Endothelial cell of umbilical vein (primary cell): ENCODE data around the gene FAM83E. TPM values are rescaled to one million over a fixed set of nuclear protein-coding genes. Genes with fewer than 3 reads are reported as not detected.

Experiments used
- BruUV-seq: library from RNA; stranded (reverse); fragments of 400-500 nt; replicated peaks from 2 replicates; lab custom pipeline; 2021; lab: Mats Ljungman, UMichigan
- CTCF ChIA-PET: fragments of 300-600, 350-600 bp; sonication (Branson Sonifier 250); formaldehyde crosslinking; loops from one replicate; lab custom pipeline; 2021; ENCODE audit warnings: antibody characterized with exemption, inconsistent platforms; lab: Charles Lee
- POLR2A ChIA-PET: fragments of 300-600, 350-600 bp; sonication (Branson Sonifier 250); formaldehyde crosslinking; loops from one replicate; lab custom pipeline; 2021; ENCODE audit warnings: antibody characterized with exemption, inconsistent platforms; lab: Charles Lee
- DNase-seq: peaks from one replicate; pipeline ENCODE4 v3.0.0-alpha.2; 2011; ENCODE audit warnings: low read depth, low spot score
- FAIRE-seq: peaks from 2 replicates; lab custom pipeline; 2011; peaks lifted over from hg19 to GRCh38; lab: Jason Lieb, UNC
- H2AFZ ChIP-seq: 2 replicates; pipeline ENCODE4 v1.6.0; 2012; ENCODE audit warnings: low read depth, low read length, control low read depth, inconsistent platforms
- H3K27ac ChIP-seq: 2 replicates; pipeline ENCODE4 v1.5.1; 2011; ENCODE audit warnings: low read depth, mild to moderate bottlenecking, control low read depth, low read length, moderate library complexity; ENCODE audit not compliant: insufficient read depth
- H3K27me3 ChIP-seq, 2 experiments: 2 replicates each; pipeline versions ENCODE4 v1.6.0 to v1.6.1; 2011; ENCODE audit warnings: low read length in 2 of 2, mixed read lengths in 1 of 2; ENCODE audit not compliant: control insufficient read depth in 2 of 2, insufficient read depth in 2 of 2
- H3K36me3 ChIP-seq, 2 experiments: 2 replicates in 1 of 2; 3 replicates in 1 of 2; pipeline ENCODE4 v1.5.1; 2011; ENCODE audit warnings: low read length in 2 of 2, mild to moderate bottlenecking in 1 of 2, moderate library complexity in 1 of 2; ENCODE audit not compliant: control insufficient read depth in 2 of 2, insufficient read depth in 2 of 2; ENCODE audit errors: extremely low read depth in 1 of 2
- H3K4me1 ChIP-seq: 3 replicates; pipeline ENCODE4 v1.5.1; 2011; ENCODE audit warnings: mild to moderate bottlenecking, low read length; ENCODE audit not compliant: control insufficient read depth, insufficient read depth; ENCODE audit errors: extremely low read depth
- H3K4me2 ChIP-seq: 2 replicates; pipeline ENCODE4 v1.6.1; 2011; ENCODE audit warnings: low read length, control low read depth, mixed read lengths; ENCODE audit not compliant: insufficient read depth
- H3K4me3 ChIP-seq, 3 experiments: fragments of 200-600 bp in 1 of 3; sonication (generic), shearing (Covaris generic) in 1 of 3; replicated peaks in 1 of 3; 2 replicates each; pipeline ENCODE4 v1.5.1; 2011 to 2016; ENCODE audit warnings: control low read depth in 3 of 3, low read length in 3 of 3, mild to moderate bottlenecking in 2 of 3, inconsistent platforms in 1 of 3, low read depth in 1 of 3, moderate library complexity in 1 of 3; ENCODE audit not compliant: insufficient read depth in 1 of 3
- H3K79me2 ChIP-seq: 2 replicates; pipeline ENCODE4 v1.6.0; 2012; ENCODE audit warnings: low read length, inconsistent platforms; ENCODE audit not compliant: control insufficient read depth, insufficient read depth
- H3K9ac ChIP-seq: replicated peaks from 2 replicates; pipeline ENCODE3; 2011; ENCODE audit warnings: low read length, control low read depth; ENCODE audit not compliant: insufficient read depth; ENCODE audit errors: extremely low read depth
- H3K9me1 ChIP-seq: replicated peaks from 3 replicates; pipeline ENCODE4 v1.6.0; 2011; ENCODE audit warnings: mild to moderate bottlenecking, low read length; ENCODE audit not compliant: control insufficient read depth, insufficient read depth; ENCODE audit errors: extremely low read depth
- H3K9me3 ChIP-seq: replicated peaks from 2 replicates; pipeline ENCODE4 v1.5.1; 2012; ENCODE audit warnings: low read length, inconsistent platforms; ENCODE audit not compliant: control insufficient read depth, insufficient read depth
- H4K20me1 ChIP-seq: replicated peaks from 2 replicates; pipeline ENCODE3; 2011; ENCODE audit warnings: mild to moderate bottlenecking, low read length; ENCODE audit not compliant: control insufficient read depth, insufficient read depth; ENCODE audit errors: extremely low read depth
- EZH2 ChIP-seq: IDR thresholded peaks from 2 replicates; pipeline ENCODE4 v1.6.1; 2012; ENCODE audit warnings: borderline replicate concordance, low read depth, mild to moderate bottlenecking, moderate library complexity, low read length, inconsistent platforms; ENCODE audit not compliant: severe bottlenecking
- FOS ChIP-seq: IDR thresholded peaks from 2 replicates; pipeline ENCODE4 v1.6.1; 2011; ENCODE audit warnings: mild to moderate bottlenecking, low read length, moderate library complexity, borderline replicate concordance; ENCODE audit not compliant: insufficient read depth
- GATA2 ChIP-seq: IDR thresholded peaks from 2 replicates; pipeline ENCODE4 v1.7.0; 2011; ENCODE audit warnings: low read depth, mild to moderate bottlenecking, moderate library complexity, mixed read lengths, low read length; ENCODE audit not compliant: insufficient read length, insufficient read depth
- JUN ChIP-seq: IDR thresholded peaks from 2 replicates; pipeline ENCODE4 v1.6.1; 2011; ENCODE audit warnings: borderline replicate concordance, low read depth; ENCODE audit not compliant: insufficient read length, insufficient read depth
- MYC ChIP-seq: IDR thresholded peaks from one replicate; pipeline ENCODE4 v1.6.1; 2011; ENCODE audit warnings: mild to moderate bottlenecking, low read depth, low read length
- POLR2A ChIP-seq: IDR thresholded peaks from 2 replicates; pipeline ENCODE4 v1.6.1; 2012; ENCODE audit warnings: low read depth, mild to moderate bottlenecking, control low read depth, low read length
- POLR2AphosphoS5 ChIP-seq: IDR thresholded peaks from 2 replicates; pipeline ENCODE4 v1.6.1; 2012; ENCODE audit warnings: low read depth, mild to moderate bottlenecking, control low read depth, low read length, moderate library complexity; ENCODE audit not compliant: insufficient read depth
- dilution Hi-C: fragments of 300-500 bp; cut with MboI; formaldehyde crosslinking; loops from one replicate; pipeline ENCODE4 v1.15.0; 2019; ENCODE audit warnings: low sequenced_read_pairs; ENCODE audit not compliant: extremely low pct_ligation_motif_present
- intact Hi-C: fragments of 100-400 bp; cut with micrococcal nuclease; formaldehyde crosslinking; loops from one replicate; pipeline ENCODE4 v1.10.0; 2022
- polyA plus RNA-seq, 4 experiments: library from polyadenylated mRNA; depleted of rRNA in 3 of 4; stranded (reverse) in 3 of 4; unstranded in 1 of 4; fragments of >200 nt; gene quantifications; 2 replicates each; pipeline versions ENCODE4 v1.2.1 to v1.2.3, GENCODE V29; 2011 to 2012; ENCODE audit warnings: missing spikeins in 1 of 4
- total RNA-seq: library from RNA; stranded (reverse); gene quantifications from 2 replicates; pipeline ENCODE4 v1.2.3, GENCODE V29; 2021
- TF ChIP-seq, protein P1 (sequence below), 2 donors: IDR thresholded peaks; 1 replicate in 1 of 2; 2 replicates in 1 of 2; pipeline ENCODE4 v1.5.1; 2011; ENCODE audit warnings: low read length in 2 of 2, mild to moderate bottlenecking in 2 of 2, moderate library complexity in 2 of 2, control low read depth in 1 of 2, inconsistent platforms in 1 of 2, low read depth in 1 of 2; ENCODE audit not compliant: insufficient read depth in 1 of 2; ENCODE audit errors: extremely low read depth in 1 of 2
- TF ChIP-seq, protein P2 (sequence below): IDR thresholded peaks from 2 replicates; pipeline ENCODE4 v1.6.1; 2011; ENCODE audit not compliant: insufficient read depth, insufficient read length

Gene FAM83E
- total and polyA plus RNA-seq, 2 donors (not counting 3 experiments of a cell fraction or from before 2014, with no cell fraction given): 0.04 to 1.7 TPM

GRCh38 chr19:48600679-48601417, 14.0 kb downstream of the FAM83E start:
- H3K27ac ChIP-seq: no peak overlapping the region
- DNase-seq: no peak
- BruUV-seq: no TSS peak
- no peaks in the 10 kb centered on the region for H3K79me2 ChIP-seq
- ChIA-PET CTCF (interaction anchor here (0.7 to 0.8 kb wide), 2 partner anchors 12 to 156 kb away, joined by 3 read pairs; no protein-coding TSS in a partner anchor), POLR2A (no interaction called here)
- no peak overlapping the region for H3K4me3 ChIP-seq
- no peaks in the 10 kb centered on the region for H4K20me1 ChIP-seq
- no peaks in the 10 kb centered on the region for H3K4me1 ChIP-seq
- intact Hi-C loops (no loop called here), dilution Hi-C loops (no loop called here)
- no peaks in the 10 kb centered on the region for H3K9me3 ChIP-seq
- H2AFZ ChIP-seq: no peak overlapping the region
- FAIRE-seq: no peak
- H3K4me2 ChIP-seq: no peak overlapping the region
- TF ChIP-seq GATA2: no peak
- H3K36me3 ChIP-seq: no peaks in the 10 kb centered on the region
- no peak overlapping the region for H3K9ac ChIP-seq
- H3K9me1 ChIP-seq: no peaks in the 10 kb centered on the region
- no peaks in the 10 kb centered on the region for H3K27me3 ChIP-seq

DNA sequence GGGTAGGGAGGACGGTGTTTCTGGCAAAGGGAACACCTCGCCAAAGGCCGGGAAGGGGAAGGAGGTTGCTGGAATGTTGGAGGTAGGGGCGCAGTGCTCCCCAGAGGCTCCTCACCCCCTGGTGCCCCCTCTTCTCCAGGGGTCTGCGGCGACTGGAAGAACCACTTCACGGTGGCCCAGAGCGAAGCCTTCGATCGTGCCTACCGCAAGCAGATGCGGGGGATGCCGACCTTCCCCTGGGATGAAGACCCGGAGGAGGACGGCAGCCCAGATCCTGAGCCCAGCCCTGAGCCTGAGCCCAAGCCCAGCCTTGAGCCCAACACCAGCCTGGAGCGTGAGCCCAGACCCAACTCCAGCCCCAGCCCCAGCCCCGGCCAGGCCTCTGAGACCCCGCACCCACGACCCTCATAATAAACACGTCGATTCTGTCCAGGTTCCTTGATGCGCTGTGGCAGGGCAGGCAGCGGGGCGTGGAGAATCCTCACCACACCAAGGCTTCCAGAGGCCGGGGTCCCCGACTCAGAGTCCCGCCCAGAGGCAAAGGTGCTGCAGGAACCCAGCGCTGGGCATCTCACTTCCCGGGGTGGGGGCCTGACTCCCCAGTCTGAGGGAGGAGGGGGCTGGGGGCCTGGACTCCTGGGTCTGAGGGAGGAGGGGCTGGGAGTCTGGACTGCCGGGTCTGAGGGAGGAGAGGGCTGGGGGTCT, 15.7 kb downstream of the FAM83E start:
- no peaks in the 10 kb centered on the region for H3K79me2 ChIP-seq
- H3K4me1 ChIP-seq: no peaks in the 10 kb centered on the region
- DNase-seq (no peak), FAIRE-seq (no peak)
- dilution Hi-C loops: no loop called here
- H3K9ac ChIP-seq: no peak overlapping the region
- intact Hi-C loops: no loop called here
- no peaks in the 10 kb centered on the region for H4K20me1 ChIP-seq
- H2AFZ ChIP-seq: no peak overlapping the region
- H3K27ac ChIP-seq: no peak overlapping the region
- POLR2A ChIA-PET: no interaction called here
- no TSS peak for BruUV-seq
- no peak overlapping the region for H3K4me2 ChIP-seq
- TF ChIP-seq MYC (no peak), JUN (no peak), FOS (no peak), POLR2A (no peak), GATA2 (no peak), POLR2AphosphoS5 (no peak), EZH2 (no peak)
- TF ChIP-seq, protein P1, sequence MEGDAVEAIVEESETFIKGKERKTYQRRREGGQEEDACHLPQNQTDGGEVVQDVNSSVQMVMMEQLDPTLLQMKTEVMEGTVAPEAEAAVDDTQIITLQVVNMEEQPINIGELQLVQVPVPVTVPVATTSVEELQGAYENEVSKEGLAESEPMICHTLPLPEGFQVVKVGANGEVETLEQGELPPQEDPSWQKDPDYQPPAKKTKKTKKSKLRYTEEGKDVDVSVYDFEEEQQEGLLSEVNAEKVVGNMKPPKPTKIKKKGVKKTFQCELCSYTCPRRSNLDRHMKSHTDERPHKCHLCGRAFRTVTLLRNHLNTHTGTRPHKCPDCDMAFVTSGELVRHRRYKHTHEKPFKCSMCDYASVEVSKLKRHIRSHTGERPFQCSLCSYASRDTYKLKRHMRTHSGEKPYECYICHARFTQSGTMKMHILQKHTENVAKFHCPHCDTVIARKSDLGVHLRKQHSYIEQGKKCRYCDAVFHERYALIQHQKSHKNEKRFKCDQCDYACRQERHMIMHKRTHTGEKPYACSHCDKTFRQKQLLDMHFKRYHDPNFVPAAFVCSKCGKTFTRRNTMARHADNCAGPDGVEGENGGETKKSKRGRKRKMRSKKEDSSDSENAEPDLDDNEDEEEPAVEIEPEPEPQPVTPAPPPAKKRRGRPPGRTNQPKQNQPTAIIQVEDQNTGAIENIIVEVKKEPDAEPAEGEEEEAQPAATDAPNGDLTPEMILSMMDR (IDR thresholded peaks at IDR 0.05; ENCODE audit: extremely low read depth in 1 of 2, insufficient read depth in 1 of 2, low read depth in 1 of 2, low read length in 2 of 2): no peak
- TF ChIP-seq, protein P2, sequence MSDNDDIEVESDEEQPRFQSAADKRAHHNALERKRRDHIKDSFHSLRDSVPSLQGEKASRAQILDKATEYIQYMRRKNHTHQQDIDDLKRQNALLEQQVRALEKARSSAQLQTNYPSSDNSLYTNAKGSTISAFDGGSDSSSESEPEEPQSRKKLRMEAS: no peak
- no peaks in the 10 kb centered on the region for H3K27me3 ChIP-seq
- H3K4me3 ChIP-seq: no peak overlapping the region
- H3K36me3 ChIP-seq: no peaks in the 10 kb centered on the region
- CTCF ChIA-PET: no interaction called here
- no peaks in the 10 kb centered on the region for H3K9me3 ChIP-seq
- no peaks in the 10 kb centered on the region for H3K9me1 ChIP-seq
